Progenitor cell of endocrine pancreas (in vitro differentiated cells): ENCODE results near the gene HIP1. TPM values are rescaled to one million over a fixed set of nuclear protein-coding genes. Genes with fewer than 3 reads are reported as not detected.
"Not testable (repeated sequence)": the region's sequence is repeated elsewhere in the genome, so short reads cannot be mapped to it uniquely, and the experiment has no call there.

Source experiments
- DNase-seq: peaks from one replicate; pipeline ENCODE4 v3.0.0; 2021; ENCODE audit warnings: low spot score; ENCODE audit not compliant: unreplicated experiment
- H3K27ac Mint-ChIP-seq: 2 replicates; pipeline ENCODE4 v1.8.0; 2021; ENCODE audit warnings: mild to moderate bottlenecking, moderate library complexity, mixed read lengths
- H3K27me3 Mint-ChIP-seq: 2 replicates; pipeline ENCODE4 v1.8.0; 2021; ENCODE audit warnings: mixed read lengths
- H3K36me3 Mint-ChIP-seq: 2 replicates; pipeline ENCODE4 v1.8.0; 2022; ENCODE audit warnings: mixed read lengths; ENCODE audit not compliant: insufficient read depth
- H3K4me1 Mint-ChIP-seq: 2 replicates; pipeline ENCODE4 v1.8.0; 2021; ENCODE audit warnings: low read depth, mixed read lengths
- H3K4me3 Mint-ChIP-seq: 2 replicates; pipeline ENCODE4 v1.8.0; 2021; ENCODE audit warnings: low read depth, mild to moderate bottlenecking, moderate library complexity, mixed read lengths
- H3K9me3 Mint-ChIP-seq: 2 replicates; pipeline ENCODE4 v1.8.0; 2021; ENCODE audit warnings: low read depth, mixed read lengths
- total RNA-seq: library from RNA; stranded (reverse); gene quantifications from 2 replicates; pipeline ENCODE4 v1.2.1, GENCODE V29; 2021
- TF ChIP-seq, protein P1 (sequence below): fragments of 200-600 bp; sonication (generic); IDR thresholded peaks from one replicate; pipeline ENCODE4 v1.5.0; 2021; ENCODE audit warnings: antibody characterized with exemption, mild to moderate bottlenecking; ENCODE audit not compliant: unreplicated experiment

HIP1 gene
- total RNA-seq, 1 donor from 2014 or later, result 66.6 TPM

DNA sequence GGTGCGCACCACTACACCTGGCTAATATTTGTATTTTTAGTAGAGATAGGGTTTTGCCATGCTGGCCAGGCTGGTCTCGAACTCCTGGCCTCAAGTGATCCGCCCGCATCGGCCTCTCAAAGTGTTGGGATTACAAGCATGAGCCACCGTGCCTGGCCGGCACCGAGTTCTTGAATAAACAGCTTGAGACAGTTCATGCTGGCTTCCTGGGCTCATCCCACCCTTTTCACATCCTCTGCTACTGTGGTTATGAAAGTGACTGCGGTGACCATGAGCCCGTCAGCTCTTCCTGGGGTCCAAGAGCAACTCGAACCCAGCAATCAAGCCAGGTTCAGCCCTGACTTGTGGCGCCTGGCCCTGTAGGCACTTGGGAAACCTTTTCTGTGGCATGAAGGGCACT is 38.7 kb downstream of the HIP1 start:
- no peaks in the 10 kb centered on the region for H3K36me3 Mint-ChIP-seq
- H3K4me1 Mint-ChIP-seq, result no peaks in the 10 kb centered on the region
- no peaks in the 10 kb centered on the region for H3K27me3 Mint-ChIP-seq
- no peak overlapping the region for H3K27ac Mint-ChIP-seq
- no peak for DNase-seq
- no peak overlapping the region for H3K4me3 Mint-ChIP-seq
- TF ChIP-seq, protein P1, sequence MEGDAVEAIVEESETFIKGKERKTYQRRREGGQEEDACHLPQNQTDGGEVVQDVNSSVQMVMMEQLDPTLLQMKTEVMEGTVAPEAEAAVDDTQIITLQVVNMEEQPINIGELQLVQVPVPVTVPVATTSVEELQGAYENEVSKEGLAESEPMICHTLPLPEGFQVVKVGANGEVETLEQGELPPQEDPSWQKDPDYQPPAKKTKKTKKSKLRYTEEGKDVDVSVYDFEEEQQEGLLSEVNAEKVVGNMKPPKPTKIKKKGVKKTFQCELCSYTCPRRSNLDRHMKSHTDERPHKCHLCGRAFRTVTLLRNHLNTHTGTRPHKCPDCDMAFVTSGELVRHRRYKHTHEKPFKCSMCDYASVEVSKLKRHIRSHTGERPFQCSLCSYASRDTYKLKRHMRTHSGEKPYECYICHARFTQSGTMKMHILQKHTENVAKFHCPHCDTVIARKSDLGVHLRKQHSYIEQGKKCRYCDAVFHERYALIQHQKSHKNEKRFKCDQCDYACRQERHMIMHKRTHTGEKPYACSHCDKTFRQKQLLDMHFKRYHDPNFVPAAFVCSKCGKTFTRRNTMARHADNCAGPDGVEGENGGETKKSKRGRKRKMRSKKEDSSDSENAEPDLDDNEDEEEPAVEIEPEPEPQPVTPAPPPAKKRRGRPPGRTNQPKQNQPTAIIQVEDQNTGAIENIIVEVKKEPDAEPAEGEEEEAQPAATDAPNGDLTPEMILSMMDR, result no peak
- no peaks in the 10 kb centered on the region for H3K9me3 Mint-ChIP-seq

DNA sequence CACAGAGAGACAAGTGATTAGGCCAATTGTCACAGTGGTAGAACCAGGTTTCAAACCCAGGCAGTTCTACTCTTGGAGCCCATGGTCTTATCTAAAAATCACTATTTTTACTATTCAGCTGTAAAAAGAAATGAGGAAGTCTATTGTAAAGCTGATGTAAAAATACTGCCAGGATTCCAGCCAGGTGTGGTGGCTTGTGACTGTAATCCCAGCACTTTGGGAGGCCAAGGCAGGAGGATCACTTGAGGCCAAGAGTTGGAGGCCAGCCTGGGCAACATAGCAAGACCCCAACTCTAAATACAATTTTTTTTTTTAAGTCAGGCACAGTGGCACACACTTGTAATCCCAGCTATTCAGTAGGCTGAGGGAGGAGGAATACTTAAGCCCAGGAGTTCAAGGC is 40.4 kb downstream of the HIP1 start:
- Mint-ChIP-seq H3K27ac (no peak overlapping the region), H3K27me3 (no peaks in the 10 kb centered on the region), H3K9me3 (no peaks in the 10 kb centered on the region), H3K36me3 (peaks cover 2% of the 10 kb centered on the region), H3K4me1 (no peaks in the 10 kb centered on the region), H3K4me3 (no peak overlapping the region)
- no peak for DNase-seq
- TF ChIP-seq, protein P1, result no peak

DNA sequence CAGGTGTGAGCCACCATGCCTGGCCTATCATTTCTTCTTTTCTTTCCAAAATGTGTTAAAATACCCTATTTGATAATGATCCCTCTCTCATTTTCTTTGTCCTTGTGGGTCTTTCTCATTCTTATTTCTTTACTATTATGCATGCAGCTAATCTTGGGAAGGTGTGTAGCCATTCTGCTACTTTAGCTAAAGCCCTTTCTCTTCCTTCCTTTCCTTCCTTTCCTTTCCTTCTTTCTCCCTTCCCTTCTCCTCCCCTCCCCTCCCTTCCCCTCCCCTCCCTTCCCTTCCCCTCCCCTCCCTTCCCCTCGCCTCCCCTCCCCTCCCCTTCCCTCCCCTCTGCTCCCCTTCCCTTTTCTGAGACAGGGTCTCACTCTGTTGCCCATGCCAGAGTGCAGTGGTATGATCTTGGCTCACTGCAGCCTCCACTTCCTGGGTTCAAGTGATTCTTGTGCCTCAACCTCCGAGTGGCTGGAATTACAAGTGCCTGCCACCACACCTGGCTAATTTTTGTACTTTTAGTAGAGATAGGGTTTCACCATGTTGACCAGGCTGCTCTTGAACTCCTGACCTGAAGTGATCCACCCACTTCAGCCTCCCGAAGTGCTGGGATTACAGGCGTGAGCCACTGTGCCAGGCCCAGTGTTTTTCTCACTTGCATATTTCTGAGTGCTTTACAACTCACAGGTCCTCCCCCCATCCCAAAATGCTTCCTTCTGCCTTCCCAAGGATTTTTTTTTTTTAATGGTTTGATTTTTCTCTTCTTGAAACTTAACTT is 42.3 kb downstream of the HIP1 start:
- H3K4me1 Mint-ChIP-seq, result peaks cover 4% of the 10 kb centered on the region
- H3K36me3 Mint-ChIP-seq, result peaks cover 2% of the 10 kb centered on the region
- TF ChIP-seq, protein P1, result no peak
- DNase-seq, result no peak
- H3K4me3 Mint-ChIP-seq, result no peak overlapping the region
- H3K27me3 Mint-ChIP-seq, result no peaks in the 10 kb centered on the region
- no peak overlapping the region for H3K27ac Mint-ChIP-seq
- no peaks in the 10 kb centered on the region for H3K9me3 Mint-ChIP-seq

DNA sequence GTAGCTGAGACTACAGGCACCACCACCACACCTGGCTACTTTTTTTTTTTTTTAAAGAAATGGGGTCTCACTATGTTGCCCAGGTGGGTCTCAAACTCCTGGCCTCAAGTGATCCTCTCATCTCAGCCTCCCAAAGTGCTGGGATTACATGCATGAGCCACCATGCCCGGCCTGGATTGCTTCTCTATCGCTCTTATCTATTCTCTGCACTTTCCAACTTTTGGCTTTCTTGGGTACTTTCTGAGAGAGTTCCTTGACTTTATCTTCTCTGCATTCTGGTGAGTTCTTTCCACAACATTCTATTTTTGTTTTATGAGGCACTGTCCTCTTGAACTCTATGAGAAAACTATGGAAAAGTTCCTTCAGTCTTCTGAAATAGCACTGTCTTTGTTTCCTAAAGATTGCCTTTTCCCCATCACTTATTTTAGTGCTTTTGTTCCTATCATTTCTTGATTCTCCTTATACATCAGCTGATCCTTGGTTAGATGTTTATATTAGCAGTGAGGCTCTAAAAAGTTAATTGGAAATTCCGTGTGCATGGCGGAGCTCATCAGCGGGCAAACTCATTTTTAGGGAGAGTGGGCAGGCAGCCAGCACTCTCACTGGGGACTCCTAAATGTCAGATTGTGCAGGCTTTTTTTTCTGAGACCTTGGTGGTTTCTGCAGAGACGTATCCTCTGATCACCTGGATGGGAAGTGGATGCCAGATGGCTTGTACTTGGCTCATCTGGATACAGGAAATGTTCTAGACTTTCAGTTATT is 43.9 kb downstream of the HIP1 start:
- Mint-ChIP-seq H3K4me3 (no peak overlapping the region), H3K27me3 (no peaks in the 10 kb centered on the region), H3K36me3 (peaks cover 2% of the 10 kb centered on the region), H3K27ac (no peak overlapping the region), H3K9me3 (no peaks in the 10 kb centered on the region), H3K4me1 (peaks cover 4% of the 10 kb centered on the region)
- DNase-seq, result no peak
- TF ChIP-seq, protein P1, result no peak

DNA sequence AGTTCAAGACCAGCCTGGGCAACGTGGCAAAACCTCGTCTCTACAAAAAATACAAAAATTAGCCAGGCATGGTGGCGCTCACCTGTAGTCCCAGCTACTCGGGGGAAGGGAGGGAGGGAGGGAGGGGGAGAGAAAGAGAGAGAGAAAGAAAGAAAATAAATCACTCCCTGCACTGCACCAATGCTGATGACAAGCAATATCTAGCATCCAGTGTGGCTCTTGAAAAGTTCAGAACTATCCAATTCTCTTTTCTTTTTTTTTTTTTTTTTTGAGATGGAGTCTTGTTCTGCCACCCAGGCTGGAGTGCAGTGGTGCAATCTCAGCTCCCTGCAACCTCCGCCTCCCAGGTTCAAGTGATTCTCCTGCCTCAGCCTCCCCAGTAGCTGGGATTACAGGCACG is 45.1 kb downstream of the HIP1 start:
- H3K27ac Mint-ChIP-seq, result not testable (repeated sequence)

More for the DNA sequence above, 45.1 kb downstream of the HIP1 start:
- not testable (repeated sequence) for H3K27me3 Mint-ChIP-seq, H3K36me3 Mint-ChIP-seq, H3K4me1 Mint-ChIP-seq, H3K9me3 Mint-ChIP-seq, DNase-seq, H3K4me3 Mint-ChIP-seq
